ENCODE results near the gene CCDC170. TPM values are rescaled to one million over a fixed set of nuclear protein-coding genes. Genes with fewer than 3 reads are reported as not detected.

CCDC170 gene
- polyA plus RNA-seq, 1 experiment = 1.9 TPM

- H3K27me3 ChIP-seq (ENCODE audit: control insufficient read depth, insufficient read depth, low read length) = no peaks in the 10 kb centered on the region
- TF ChIP-seq CTCF (IDR thresholded peaks at IDR 0.05; ENCODE audit: low read depth, low read length) = no peak
- H3K27ac ChIP-seq (ENCODE audit: low read depth, low read length) = no peak overlapping the region
- H3K4me3 ChIP-seq (ENCODE audit: low read depth, low read length) = no peak overlapping the region
- H3K9me3 ChIP-seq (ENCODE audit: control insufficient read depth, insufficient read depth, low read length) = no peaks in the 10 kb centered on the region
- POLR2A ChIA-PET = no interaction called here
- DNase-seq (ENCODE audit: low read depth, low spot score) = no peak
- CTCF ChIA-PET = no interaction called here
Measured at GRCh38 chr6:151617539-151617938, 123.7 kb downstream of the CCDC170 start.

- no peaks in the 10 kb centered on the region for H3K9me3 ChIP-seq (ENCODE audit: control insufficient read depth, insufficient read depth, low read length)
- ChIA-PET CTCF (no interaction called here), POLR2A (no interaction called here)
- H3K4me3 ChIP-seq (ENCODE audit: low read depth, low read length) = no peak overlapping the region
- TF ChIP-seq CTCF (IDR thresholded peaks at IDR 0.05; ENCODE audit: low read depth, low read length) = no peak
- no peak overlapping the region for H3K27ac ChIP-seq (ENCODE audit: low read depth, low read length)
- no peak for DNase-seq (ENCODE audit: low read depth, low spot score)
- no peaks in the 10 kb centered on the region for H3K27me3 ChIP-seq (ENCODE audit: control insufficient read depth, insufficient read depth, low read length)
Measured at GRCh38 chr6:151618717-151619116, 124.9 kb downstream of the CCDC170 start.

- no peak for DNase-seq (ENCODE audit: low read depth, low spot score)
- ChIA-PET POLR2A (no interaction called here), CTCF (interaction anchor here (0.7 kb wide), 1 partner anchor 214 kb away, joined by 6 read pairs; no protein-coding TSS in a partner anchor)
- Histone ChIP-seq H3K9me3 (ENCODE audit: control insufficient read depth, insufficient read depth, low read length) (no peaks in the 10 kb centered on the region), H3K27ac (ENCODE audit: low read depth, low read length) (no peak overlapping the region), H3K27me3 (ENCODE audit: control insufficient read depth, insufficient read depth, low read length) (no peaks in the 10 kb centered on the region), H3K4me3 (ENCODE audit: low read depth, low read length) (no peak overlapping the region)
- TF ChIP-seq CTCF (IDR thresholded peaks at IDR 0.05; ENCODE audit: low read depth, low read length) = no peak
Measured at GRCh38 chr6:151620179-151620578, 126.4 kb downstream of the CCDC170 start.

- Histone ChIP-seq H3K9me3 (ENCODE audit: control insufficient read depth, insufficient read depth, low read length) (no peaks in the 10 kb centered on the region), H3K27ac (ENCODE audit: low read depth, low read length) (no peak overlapping the region), H3K27me3 (ENCODE audit: control insufficient read depth, insufficient read depth, low read length) (no peaks in the 10 kb centered on the region), H3K4me3 (ENCODE audit: low read depth, low read length) (no peak overlapping the region)
- CTCF ChIA-PET = no interaction called here
- TF ChIP-seq CTCF (IDR thresholded peaks at IDR 0.05; ENCODE audit: low read depth, low read length) = no peak
- POLR2A ChIA-PET = no interaction called here
- DNase-seq (ENCODE audit: low read depth, low spot score) = no peak
Measured at GRCh38 chr6:151624071-151624470, 130.3 kb downstream of the CCDC170 start.

- no peak for DNase-seq (ENCODE audit: low read depth, low spot score)
- Histone ChIP-seq H3K27me3 (ENCODE audit: control insufficient read depth, insufficient read depth, low read length) (no peaks in the 10 kb centered on the region), H3K27ac (ENCODE audit: low read depth, low read length) (no peak overlapping the region), H3K9me3 (ENCODE audit: control insufficient read depth, insufficient read depth, low read length) (no peaks in the 10 kb centered on the region), H3K4me3 (ENCODE audit: low read depth, low read length) (no peak overlapping the region)
- POLR2A ChIA-PET = no interaction called here
- CTCF ChIA-PET = no interaction called here
- TF ChIP-seq CTCF (IDR thresholded peaks at IDR 0.05; ENCODE audit: low read depth, low read length) = no peak
Measured at GRCh38 chr6:151624481-151624880, 130.7 kb downstream of the CCDC170 start.
